GM13976 (cell line): ENCODE data around the gene ABCG8.

Source experiments
- DNase-seq: peaks from one replicate; pipeline ENCODE4 v3.0.0; 2012; ENCODE audit warnings: low spot score
- in situ Hi-C: fragments of 300-500 bp; cut with MboI; formaldehyde crosslinking; loops from one replicate; pipeline ENCODE4 v1.12.0; 2022; ENCODE audit warnings: low sequenced_read_pairs, mixed read lengths, inconsistent platforms; ENCODE audit not compliant: unreplicated experiment
- TF ChIP-seq, protein P1 (sequence below): IDR thresholded peaks from 2 replicates; pipeline ENCODE4 v1.5.1; 2012; ENCODE audit warnings: borderline replicate concordance, mild to moderate bottlenecking; ENCODE audit not compliant: insufficient read depth; ENCODE audit errors: extremely low read depth, missing control alignments, control extremely low read depth

ABCG8 gene

DNA sequence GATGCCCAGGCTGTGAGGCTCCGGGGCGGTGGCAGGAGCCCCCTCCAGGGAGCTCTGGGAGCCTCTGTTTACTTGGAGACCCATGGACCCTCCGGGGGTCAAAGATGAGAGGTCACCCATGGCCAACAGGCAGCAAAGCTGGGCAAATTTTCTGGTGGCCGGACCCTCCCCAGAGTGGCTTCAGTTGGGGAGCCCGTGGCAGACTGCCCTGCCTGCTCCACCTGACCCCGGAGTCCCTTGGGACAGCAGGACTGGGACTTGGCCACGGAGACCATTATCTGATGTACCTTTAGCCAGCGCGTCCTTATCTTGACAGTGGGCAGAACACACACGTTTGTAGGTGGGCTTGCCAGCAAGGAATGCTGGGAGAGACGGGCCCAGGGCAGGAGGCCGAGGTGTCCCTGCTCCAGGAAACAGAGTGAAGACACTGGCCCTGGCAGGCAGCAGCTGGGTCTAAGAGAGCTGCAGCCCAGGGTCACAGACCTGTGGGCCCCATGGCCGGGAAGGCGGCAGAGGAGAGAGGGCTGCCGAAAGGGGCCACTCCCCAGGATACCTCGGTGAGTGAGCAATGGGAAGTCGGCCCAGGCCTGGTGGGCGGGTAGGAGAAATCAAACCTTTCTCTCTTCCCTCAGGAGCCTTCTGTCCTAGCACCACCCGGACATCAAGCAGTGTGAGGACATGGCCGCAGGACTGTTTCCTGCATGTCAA, at the start of gene ABCG8, which contains the start of gene ABCG5:
ABCG8 (plus strand) TSS at position 412 of the 708 bp plus-strand sequence; CDS start at position 495, 83 bp downstream.
ABCG5 (minus strand) TSS at position 280 of the 708 bp plus-strand sequence; CDS start at position 120, 160 bp downstream.
- in situ Hi-C loops: no loop called here
- TF ChIP-seq, protein P1, sequence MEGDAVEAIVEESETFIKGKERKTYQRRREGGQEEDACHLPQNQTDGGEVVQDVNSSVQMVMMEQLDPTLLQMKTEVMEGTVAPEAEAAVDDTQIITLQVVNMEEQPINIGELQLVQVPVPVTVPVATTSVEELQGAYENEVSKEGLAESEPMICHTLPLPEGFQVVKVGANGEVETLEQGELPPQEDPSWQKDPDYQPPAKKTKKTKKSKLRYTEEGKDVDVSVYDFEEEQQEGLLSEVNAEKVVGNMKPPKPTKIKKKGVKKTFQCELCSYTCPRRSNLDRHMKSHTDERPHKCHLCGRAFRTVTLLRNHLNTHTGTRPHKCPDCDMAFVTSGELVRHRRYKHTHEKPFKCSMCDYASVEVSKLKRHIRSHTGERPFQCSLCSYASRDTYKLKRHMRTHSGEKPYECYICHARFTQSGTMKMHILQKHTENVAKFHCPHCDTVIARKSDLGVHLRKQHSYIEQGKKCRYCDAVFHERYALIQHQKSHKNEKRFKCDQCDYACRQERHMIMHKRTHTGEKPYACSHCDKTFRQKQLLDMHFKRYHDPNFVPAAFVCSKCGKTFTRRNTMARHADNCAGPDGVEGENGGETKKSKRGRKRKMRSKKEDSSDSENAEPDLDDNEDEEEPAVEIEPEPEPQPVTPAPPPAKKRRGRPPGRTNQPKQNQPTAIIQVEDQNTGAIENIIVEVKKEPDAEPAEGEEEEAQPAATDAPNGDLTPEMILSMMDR: no peak
- DNase-seq: peak; percentile 15

DNA sequence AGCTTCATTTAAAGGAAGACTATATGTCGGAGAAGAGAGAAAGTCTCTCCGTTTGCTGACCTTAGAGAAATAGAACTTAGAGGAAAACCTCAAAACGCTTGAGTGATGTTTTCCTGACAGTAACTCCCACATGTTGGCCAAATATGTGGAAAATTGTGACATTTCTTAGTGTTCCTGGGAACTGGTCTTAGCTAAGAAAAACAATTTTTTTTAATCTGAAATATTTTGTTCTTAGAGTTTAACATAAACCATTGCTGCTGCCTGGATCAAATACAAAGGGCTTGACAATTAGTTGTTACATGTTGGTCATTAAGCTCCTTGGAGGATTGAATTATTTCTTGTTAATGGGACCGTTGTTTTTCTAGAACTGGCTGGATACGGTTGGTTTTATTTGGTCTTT, 48.6 kb upstream of the ABCG8 start:
- DNase-seq: no peak
- TF ChIP-seq, protein P1: no peak
- in situ Hi-C loops: no loop called here

DNA sequence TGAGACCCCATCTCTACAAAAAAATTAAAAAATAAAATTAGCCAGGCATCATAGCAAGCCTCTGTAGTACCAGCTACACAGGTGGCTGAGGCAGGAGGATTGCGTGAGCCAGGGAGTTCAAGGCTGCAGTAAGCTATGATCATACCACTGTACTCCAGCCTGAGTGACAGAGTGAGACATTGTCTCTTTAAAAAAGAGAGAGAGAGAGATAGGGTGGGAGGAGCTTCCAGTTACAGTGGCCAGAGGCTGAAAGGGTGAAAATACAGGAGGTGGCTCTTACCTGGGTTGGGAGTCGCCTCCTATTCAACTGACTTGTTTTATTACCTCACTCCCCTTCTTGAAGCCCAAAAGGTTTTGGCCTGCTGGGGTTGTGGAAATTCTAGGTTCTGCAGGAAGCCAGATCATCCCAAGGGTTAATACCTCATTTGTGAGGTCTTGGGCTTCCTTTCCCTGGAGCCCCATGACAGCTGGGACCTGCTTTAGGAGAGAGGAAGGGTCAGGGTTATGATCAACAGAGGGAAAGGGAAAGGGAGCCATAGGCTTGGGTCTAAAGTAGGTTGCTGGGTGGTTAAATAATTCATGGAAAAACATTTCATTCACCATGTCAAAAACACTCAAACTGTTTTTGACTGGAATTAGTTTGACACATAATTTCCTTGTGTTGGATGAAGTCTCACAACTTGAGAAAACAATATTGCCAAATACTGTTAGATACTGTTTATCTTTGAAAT, 47.6 kb upstream of the ABCG8 start:
- TF ChIP-seq, protein P1: no peak
- in situ Hi-C loops: no loop called here
- DNase-seq: no peak

DNA sequence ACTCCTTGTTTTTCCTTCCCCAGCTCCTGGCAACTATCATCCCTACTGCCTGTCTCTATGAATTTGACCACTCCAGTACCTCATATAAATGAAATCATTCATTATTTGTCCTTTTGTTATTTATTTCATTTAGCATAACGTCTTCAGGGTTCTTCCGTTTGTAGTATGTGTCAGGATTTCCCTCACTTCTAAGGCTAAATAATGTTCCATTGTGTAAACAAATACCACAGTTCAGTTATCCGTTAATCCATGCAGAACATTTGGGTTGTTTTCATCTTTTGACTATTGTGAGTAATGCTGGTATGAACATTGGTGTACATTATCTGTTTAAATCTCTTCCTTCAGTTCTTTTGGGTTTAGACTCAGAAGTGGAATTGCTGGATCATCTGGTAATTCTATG, 46.1 kb upstream of the ABCG8 start:
- TF ChIP-seq, protein P1: no peak
- DNase-seq: no peak
- in situ Hi-C loops: no loop called here

DNA sequence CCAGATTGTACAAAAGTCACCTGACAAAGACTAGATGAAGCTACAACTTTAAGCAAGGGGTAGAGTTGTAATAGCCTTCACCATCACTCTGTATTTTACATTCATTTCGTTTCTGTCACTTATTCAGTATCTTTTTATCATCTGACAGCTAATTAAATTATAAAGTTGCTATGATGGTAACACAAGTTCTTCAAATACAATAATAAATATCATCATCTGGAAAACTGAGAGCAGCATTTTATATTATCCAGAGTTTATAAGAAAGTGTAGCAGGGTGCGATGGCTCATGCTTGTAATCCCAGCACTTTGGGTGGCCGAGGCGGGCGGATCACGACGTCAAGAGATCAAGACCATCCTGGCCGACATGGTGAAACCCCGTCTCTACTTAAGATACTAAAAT, 43.8 kb upstream of the ABCG8 start:
- TF ChIP-seq, protein P1: no peak
- no peak for DNase-seq
- in situ Hi-C loops: no loop called here

DNA sequence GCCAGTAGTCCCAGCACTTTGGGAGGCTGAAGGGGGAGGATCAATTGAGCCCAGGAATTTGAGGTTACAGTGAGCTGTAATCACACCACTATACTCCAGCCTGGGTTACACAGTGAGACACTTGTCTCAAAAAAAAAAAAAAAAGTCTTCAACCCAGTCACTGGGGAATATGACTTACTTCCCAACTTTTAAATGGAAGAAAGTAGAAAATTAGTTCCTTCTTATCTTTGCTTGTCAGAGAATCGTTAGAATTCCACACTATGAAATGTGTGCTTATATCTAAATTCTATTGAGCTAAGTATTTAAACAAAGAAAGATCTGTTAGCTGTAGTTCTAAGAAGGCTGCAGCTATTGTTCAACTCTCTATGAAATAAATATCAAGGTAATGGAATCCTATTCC, 42.6 kb upstream of the ABCG8 start:
- no peak for DNase-seq
- in situ Hi-C loops: no loop called here
- TF ChIP-seq, protein P1: no peak
